ENCODE measurements around the gene DUSP11.
A peak's percentile ranks its signal among the peaks of the same experiment; 100 is the strongest.
"Not testable (repeated sequence)": the region's sequence is repeated elsewhere in the genome, so short reads cannot be mapped to it uniquely, and the experiment has no call there.

Gene DUSP11

DNA sequence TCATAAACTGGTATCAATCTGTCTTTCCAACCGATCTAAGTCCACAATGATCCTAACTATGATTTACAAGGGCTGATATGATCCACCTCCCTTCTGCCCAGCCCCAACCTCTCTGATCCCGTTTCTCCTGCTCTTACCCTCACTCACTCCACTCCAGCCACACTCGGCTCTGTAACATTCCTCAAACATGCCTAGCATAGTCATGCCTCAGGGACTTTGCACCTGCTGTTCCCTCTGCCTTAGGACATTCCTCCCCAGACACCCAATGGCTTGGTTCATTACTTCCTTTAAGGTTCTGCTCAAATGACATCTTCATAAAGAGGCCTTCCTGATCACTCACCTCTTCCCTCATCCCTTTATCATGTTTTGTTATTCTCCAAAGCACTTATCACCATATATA lies 9.2 kb downstream of the DUSP11 start:
- no peak for DNase-seq

DNA sequence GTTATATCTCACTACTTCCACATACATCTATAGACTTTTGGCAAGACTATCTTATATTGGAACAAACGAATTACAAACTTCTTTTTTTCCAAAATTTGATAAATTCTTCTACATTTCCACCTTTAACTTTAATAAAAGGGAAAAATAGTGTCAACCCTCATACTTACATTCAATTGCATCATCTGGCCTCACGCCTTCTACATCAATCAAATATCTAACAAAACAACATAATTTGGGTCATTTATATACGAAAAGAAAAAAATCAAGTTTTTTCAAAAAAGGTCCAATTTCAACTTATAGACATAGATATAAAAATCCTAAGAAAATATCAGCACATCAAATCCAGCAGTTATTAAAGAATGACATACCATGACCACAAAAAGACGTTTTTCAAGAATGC lies 12.9 kb downstream of the DUSP11 start:
- DNase-seq = no peak

DNA sequence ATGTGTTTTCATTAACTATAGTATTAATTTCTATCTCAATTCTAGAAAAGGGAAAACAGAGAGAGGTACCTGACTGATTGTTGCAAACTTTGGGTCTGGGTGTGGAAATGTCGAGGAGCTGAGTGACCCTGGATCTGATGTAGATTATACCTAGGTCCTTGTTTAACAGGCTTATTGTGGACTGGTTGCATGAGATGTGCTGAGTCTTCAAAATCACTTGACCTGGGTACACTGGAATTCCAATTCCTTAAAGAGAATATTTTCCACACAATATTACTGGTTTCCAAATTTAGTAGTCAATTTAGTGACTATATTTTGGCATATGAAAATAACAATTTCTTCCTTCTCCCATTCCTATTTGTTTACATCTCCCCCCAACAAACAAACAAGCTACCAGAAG lies 13.6 kb downstream of the DUSP11 start:
- no peak for DNase-seq

DNA sequence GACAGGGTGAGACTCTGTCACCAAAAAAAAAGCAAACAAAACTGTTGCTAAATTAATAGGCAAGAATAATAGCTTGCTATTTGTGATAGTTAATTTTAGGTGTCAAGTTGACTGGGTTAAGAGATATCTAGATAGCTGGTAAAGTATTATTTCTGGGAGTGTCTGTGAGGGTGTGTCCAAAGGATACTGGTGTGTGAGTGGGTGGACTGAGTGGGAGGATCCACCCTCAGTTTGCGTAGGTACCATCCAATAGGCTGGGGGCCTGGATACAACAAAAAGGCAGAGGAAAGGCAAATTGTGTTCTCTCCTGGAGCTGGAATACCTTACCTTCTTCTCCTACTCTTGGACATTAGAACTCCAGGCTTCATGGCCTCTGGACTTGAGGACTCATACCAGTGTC lies 15.0 kb downstream of the DUSP11 start:
- no peak for DNase-seq

GRCh38 chr2:73762571-73762970 lies 17.3 kb downstream of the DUSP11 start:
- DNase-seq = no peak

- no peak for DNase-seq
These were observed 20.0 kb downstream of the DUSP11 start for GRCh38 chr2:73759904-73760303.

- no peak for DNase-seq
These were observed 20.6 kb downstream of the DUSP11 start for GRCh38 chr2:73759285-73759764.

- DNase-seq = not testable (repeated sequence)
These were observed 25.6 kb downstream of the DUSP11 start for GRCh38 chr2:73754332-73754731.

GRCh38 chr2:73749314-73749713 lies 30.6 kb downstream of the DUSP11 start:
- DNase-seq = no peak

- DNase-seq = no peak
These were observed 33.1 kb downstream of the DUSP11 start for GRCh38 chr2:73746877-73747208.

DNA sequence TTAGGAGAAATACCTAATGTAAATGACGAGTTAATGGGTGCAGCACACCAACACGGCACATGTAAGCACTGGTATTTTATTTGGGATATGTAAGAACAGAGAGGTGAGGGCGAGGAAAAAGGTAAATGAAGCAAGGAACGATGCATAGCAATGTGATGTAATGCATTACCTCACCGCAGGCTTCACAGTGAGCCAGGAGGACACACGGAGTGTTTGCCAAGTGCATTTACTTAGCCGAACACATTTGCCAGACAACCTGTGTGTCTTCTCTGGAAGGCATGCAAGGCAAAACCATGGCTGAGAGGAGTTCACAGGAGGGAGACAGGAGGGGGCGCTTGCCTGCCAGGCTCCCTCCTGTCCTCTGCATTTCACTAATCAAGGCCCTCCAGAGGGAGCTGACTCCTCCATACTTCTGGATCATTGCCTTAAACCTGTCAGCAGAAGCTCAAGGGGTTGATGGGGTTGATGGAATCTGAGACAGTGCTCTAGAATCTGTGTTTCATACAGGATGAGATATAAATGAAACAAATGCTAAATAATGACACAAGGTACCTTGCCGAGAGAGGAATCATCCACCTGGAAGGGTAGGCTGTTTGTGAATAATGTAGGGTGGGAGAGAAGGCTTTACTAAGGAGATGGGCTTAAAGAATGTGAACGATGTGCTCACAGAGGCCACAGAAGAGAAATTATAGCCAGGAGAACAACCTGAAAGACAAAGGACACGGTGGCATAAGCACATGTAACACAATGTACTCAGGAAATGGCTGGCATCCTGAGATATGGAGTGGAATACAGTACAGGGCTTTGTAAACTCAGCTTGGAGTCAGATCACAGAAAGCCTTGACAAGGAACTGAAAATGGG lies 33.7 kb downstream of the DUSP11 start:
- DNase-seq = no peak

DNA sequence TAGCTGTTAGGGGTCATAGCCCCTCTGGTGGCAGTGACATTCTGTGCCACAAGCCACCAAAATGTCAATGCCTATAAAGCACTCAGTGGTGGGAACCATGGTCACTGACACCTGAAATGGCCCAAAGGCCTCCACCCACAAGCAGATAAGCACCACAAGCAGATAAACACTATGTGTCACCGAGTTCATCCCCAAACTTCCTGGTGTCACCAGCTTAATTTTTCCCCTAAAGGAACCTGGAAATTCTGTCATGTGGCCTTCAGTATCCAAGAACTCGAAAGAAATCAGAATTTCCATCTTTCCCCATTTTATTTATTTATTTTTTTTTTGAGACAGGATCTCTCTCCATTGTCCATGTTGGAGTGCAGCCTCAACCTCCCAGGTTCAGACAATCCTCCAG lies 39.1 kb downstream of the DUSP11 start:
- no peak for DNase-seq

DNA sequence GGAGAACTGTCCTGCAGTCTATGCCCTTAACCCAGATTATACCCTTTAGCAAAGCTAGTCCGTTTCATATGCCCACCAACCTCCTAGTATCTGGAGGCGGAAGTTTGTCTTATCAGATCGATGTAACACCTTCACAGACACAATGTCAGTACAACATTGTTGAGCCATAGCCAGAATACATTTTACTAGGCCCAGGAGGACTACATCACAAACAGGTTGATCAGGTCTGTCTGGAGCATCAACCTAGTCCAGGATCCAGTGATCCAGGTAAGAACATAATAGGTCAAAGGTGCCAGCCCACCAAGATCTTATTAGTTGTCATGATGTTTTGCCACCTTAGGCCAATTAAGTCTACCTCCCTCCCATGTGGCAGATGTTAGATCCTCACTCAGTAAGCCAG lies 40.8 kb downstream of the DUSP11 start:
- DNase-seq = no peak

DNA sequence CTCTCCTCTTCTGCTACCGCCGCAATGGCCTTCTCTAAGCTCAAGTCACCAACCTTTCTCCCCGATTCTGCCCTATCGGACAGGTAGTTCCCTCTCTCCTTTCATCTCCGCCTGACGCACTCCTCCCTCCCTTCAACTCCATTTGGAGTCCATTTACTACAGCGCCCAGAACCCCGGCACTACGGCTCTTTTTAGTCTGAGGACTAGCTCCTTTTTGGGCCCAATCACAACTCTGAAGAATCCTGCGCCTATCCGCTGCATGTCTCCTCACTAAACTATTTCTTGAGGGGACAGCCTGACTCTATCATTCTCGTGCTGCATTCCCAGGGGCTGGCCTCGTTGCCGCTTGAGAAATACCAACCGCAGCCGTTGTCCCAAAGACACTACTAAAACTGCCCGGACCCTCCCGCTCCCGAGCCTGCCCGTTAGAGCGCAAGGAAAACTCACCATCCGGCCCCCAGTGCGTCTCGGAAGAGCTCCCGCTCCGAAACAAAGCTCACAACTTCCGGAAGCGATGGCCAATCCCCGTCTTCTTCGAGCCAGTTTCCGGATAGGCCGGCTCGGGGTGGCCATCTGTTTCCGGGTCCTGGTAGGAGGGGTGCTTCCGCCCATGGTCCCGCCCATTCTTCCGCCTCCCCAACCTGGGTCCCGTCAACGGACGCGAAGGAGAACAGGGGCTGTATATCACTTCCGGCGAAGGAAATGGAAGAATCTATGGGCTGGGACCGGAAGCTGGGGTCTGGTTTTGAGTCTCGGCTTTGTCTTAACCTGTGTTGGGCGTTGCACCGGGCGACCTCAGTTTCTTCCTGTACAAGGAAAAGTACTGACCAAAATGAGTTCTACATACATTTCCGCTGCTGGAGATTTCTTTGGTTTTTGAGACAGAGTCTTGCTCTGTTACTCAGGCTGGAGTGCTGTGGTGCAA lies 42.8 kb downstream of the DUSP11 start, which contains the start of gene TPRKB:
TPRKB (minus strand) TSS at position 491 of the 925 bp plus-strand sequence. CDS start 2,776 bp downstream, outside the sequence.
- peak; percentile 96 for DNase-seq

DNA sequence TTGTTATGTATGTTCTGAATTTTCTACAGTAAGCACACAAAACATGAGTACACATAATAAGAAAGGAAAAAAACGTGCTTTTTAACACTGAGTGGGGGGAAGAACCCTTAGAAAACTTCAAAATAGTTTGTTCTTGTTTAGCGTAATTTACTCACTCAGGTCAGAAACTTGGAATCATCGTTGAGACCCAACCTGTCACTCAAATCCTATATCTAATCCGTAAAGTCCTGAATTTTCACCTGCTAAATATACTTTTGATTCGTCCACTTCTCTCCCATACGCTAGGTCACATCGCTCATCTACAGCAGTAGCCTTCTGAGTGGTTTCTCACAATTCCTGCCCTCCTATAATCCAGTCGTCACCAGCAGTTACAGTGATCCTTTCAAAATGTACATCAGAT lies 43.5 kb downstream of the DUSP11 start:
- no peak for DNase-seq

- no peak for DNase-seq
These were observed 49.1 kb downstream of the DUSP11 start for GRCh38 chr2:73730810-73731209.

DNA sequence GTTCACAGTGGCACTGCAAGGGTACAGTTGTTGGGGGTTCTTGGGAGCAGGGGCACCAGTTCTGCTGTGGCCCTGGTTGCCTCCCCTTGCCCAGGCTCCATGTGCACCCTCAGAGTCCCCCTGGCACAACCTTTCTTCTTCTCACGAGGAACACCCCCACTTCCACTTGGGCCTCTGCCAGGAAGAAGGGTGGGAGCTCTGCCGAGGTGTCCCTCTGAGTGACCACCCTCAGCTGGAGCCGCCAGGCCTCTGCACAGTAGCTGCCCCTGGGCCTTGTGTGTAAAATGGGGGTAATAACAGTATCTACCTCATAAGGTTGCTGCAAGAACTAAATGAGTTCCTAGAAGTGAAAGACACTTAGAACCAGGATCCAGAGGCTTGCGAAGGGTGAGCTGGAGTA lies 51.2 kb downstream of the DUSP11 start:
- DNase-seq = no peak

GRCh38 chr2:73728043-73728442 lies 51.9 kb downstream of the DUSP11 start:
- no peak for DNase-seq

DNA sequence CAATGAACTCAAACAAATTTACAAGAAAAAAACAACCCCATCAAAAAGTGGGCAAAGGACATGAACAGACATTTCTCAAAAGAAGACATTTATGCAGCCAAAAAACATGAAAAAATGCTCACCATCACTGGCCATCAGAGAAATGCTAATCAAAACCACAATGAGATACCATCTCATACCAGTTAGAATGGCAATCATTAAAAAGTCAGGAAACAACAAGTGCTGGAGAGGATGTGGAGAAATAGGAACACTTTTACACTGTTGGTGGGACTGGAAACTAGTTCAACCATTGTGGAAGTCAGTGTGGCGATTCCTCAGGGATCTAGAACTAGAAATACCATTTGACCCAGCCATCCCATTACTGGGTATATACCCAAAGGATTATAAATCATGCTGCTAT lies 53.2 kb downstream of the DUSP11 start:
- DNase-seq = not testable (repeated sequence)

DNA sequence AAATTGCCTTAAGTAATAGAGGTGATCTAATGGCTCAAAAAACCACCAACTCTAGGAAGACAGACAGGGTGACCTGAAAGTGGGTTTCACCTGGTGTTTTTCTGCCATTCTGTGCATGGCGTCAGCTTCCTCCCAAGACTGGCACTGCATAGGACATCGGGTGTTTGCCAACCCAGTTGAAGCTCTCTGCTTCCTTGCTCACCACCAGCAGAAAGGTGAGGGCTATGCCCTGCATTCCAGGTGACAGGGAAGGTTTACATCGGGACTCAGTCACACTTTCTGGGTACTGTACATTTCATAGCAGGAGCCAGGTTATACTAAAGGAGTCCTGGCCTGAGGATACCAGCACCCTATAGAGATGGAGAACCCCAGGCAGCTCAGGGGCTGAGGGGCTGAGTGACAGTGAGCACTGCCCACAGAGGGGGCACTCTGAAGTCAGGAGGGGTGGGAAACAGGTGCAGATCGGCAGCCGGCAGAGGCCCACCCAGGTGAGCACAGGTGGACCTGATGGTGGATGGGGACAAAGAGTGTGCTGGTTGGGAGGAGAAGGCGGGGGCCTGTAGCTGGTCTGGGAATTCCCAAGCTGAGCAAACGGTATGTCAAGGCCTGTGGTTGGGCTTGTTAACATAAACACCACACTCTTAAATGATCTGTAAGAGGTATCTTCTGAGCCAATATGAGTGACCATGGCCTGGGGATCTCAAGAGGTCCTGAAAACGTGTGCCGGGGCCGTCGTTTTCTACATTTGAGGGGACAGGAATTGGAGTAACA lies 60.9 kb downstream of the DUSP11 start:
- no peak for DNase-seq

DNA sequence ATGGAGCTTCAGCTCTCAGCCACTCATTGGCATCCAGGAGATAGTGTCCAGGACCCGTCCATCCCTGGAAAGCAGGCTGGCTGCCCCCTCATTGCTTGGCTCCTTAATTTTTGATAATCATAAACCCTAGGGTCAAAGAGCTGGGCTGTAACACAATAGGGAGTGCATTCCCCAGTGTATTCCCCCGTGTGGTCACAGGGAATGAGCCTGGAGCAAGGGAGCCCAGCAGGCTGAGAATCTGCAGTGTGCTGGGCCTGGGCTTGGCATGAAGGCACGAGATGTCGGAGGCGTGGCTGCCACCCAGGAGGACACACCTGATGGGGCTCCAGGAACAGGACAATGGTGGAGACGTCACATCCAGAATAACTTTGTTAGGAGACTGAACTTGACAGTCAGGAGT lies 61.5 kb downstream of the DUSP11 start:
- no peak for DNase-seq

GRCh38 chr2:73717695-73718094 lies 62.2 kb downstream of the DUSP11 start:
- DNase-seq = not testable (repeated sequence)

DNA sequence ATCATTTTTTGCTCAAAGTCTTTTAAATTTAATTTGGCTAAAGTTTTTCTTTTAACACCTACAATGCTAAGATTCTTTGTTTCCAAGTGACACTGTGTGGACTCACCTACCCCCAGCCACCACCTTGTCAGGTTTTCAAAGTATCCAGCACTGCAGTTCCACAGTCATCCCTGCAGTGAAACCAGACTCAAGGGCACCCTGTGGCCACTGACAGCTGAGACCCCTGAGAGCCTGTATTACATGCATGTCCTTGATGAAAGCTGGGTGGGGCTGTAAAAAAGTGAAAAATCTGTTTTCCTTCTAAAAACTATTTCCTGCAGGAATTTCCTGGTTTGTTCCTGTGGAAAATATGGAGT lies 62.7 kb downstream of the DUSP11 start:
- no peak for DNase-seq

All from activated CD8-positive, alpha-beta memory T cell treated with anti-CD3 and anti-CD28 coated beads for 24 hours (primary cell).